HG03558 (cell line): Measurements from ENCODE around the gene SSTR4.
"Not testable (repeated sequence)": the region's sequence is repeated elsewhere in the genome, so short reads cannot be mapped to it uniquely, and the experiment has no call there.

Source experiments
- ATAC-seq: cut with Tn5 transposase; IDR thresholded peaks from one replicate; pipeline ENCODE4 v1.9.1; 2021; ENCODE audit warnings: moderate number of reproducible peaks; ENCODE audit not compliant: unreplicated experiment; ENCODE audit errors: extremely low read depth

Gene SSTR4

GRCh38 chr20:23034721-23035671 is at the start of gene SSTR4:
TSS of gene SSTR4 (plus strand) at chr20:23035312. CDS start at chr20:23035484, 172 bp downstream.
- no peak for ATAC-seq

GRCh38 chr20:22986601-22987000 is 48.5 kb upstream of the SSTR4 start:
- no peak for ATAC-seq

- ATAC-seq = not testable (repeated sequence)
Measured at GRCh38 chr20:22991424-22991823, 43.7 kb upstream of the SSTR4 start.

- ATAC-seq = no peak
Measured at GRCh38 chr20:22993823-22994222, 41.3 kb upstream of the SSTR4 start.

GRCh38 chr20:22995923-22996322 is 39.2 kb upstream of the SSTR4 start:
- no peak for ATAC-seq

GRCh38 chr20:22998476-22998875 is 36.6 kb upstream of the SSTR4 start:
- ATAC-seq = no peak

- ATAC-seq = no peak
Measured at GRCh38 chr20:22999756-23000155, 35.4 kb upstream of the SSTR4 start.

GRCh38 chr20:23000232-23000947 is 34.7 kb upstream of the SSTR4 start:
- no peak for ATAC-seq

GRCh38 chr20:23002276-23002675 is 32.8 kb upstream of the SSTR4 start:
- no peak for ATAC-seq

GRCh38 chr20:23003077-23003635 is 32.0 kb upstream of the SSTR4 start:
- no peak for ATAC-seq

- ATAC-seq = no peak
Measured at GRCh38 chr20:23003881-23004460, 31.1 kb upstream of the SSTR4 start.

- no peak for ATAC-seq
Measured at GRCh38 chr20:23005776-23006175, 29.3 kb upstream of the SSTR4 start.

GRCh38 chr20:23007462-23007861 is 27.6 kb upstream of the SSTR4 start:
- ATAC-seq = no peak

- ATAC-seq = no peak
Measured at GRCh38 chr20:23007886-23008655, 27.0 kb upstream of the SSTR4 start.

GRCh38 chr20:23008667-23009066 is 26.4 kb upstream of the SSTR4 start:
- ATAC-seq = no peak

- ATAC-seq = no peak
Measured at GRCh38 chr20:23009636-23010035, 25.5 kb upstream of the SSTR4 start.

GRCh38 chr20:23010096-23010495 is 25.0 kb upstream of the SSTR4 start:
- no peak for ATAC-seq

GRCh38 chr20:23011008-23011721 is 23.9 kb upstream of the SSTR4 start:
- no peak for ATAC-seq

GRCh38 chr20:23013429-23013828 is 21.7 kb upstream of the SSTR4 start:
- no peak for ATAC-seq
